ENCODE measurements around the gene PJVK. TPM values are rescaled to one million over a fixed set of nuclear protein-coding genes. Genes with fewer than 3 reads are reported as not detected.
A peak's percentile ranks its signal among the peaks of the same experiment; 100 is the strongest.

The PJVK gene
- total and polyA plus RNA-seq, 5 donors = 1.9 to 2.4 (median 2.0) TPM

- no peaks in the 10 kb centered on the region for H3K9me3 ChIP-seq (ENCODE audit: control insufficient read depth, low read length)
- H3K4me3 ChIP-seq (ENCODE audit: low read length) = peak overlapping the region; percentile 45
- peak overlapping the region; percentile 60 for H3K27ac ChIP-seq (ENCODE audit: low read length)
- intact Hi-C loops (cut with DNase I) = loop anchor here in 1 of 4 donors (2.0 kb wide), 1 partner anchor 29 kb away; the partner anchor contains the start of genes PJVK and PRKRA
- DNase-seq (peak in 1 of 3 donors; percentile 54), ATAC-seq (no peak)
- no peaks in the 10 kb centered on the region for H3K27me3 ChIP-seq (ENCODE audit: control insufficient read depth, insufficient read depth)
- H3K4me1 ChIP-seq (ENCODE audit: control insufficient read depth, insufficient read depth, low read length) = peaks cover 9% of the 10 kb centered on the region
- 20% methylated on average over 19 of the region's 19 CpGs for WGBS
Measured at GRCh38 chr2:178479758-178480226, 28.6 kb downstream of the PJVK start.

GRCh38 chr2:178480227-178481181, 29.3 kb downstream of the PJVK start, which contains the start of gene PLEKHA3:
TSS of gene PLEKHA3 (plus strand) at chr2:178480457. CDS start at chr2:178480870, 413 bp downstream.
- WGBS = under 1% methylated on average over 81 of the region's 92 CpGs
- peaks cover 11% of the 10 kb centered on the region for H3K4me1 ChIP-seq (ENCODE audit: control insufficient read depth, insufficient read depth, low read length)

GRCh38 chr2:178482437-178482836, 31.3 kb downstream of the PJVK start:
- ATAC-seq (no peak), DNase-seq (no peak)
- no peaks in the 10 kb centered on the region for H3K9me3 ChIP-seq (ENCODE audit: control insufficient read depth, low read length)
- no peak overlapping the region for H3K4me3 ChIP-seq (ENCODE audit: low read length)
- no peak overlapping the region for H3K27ac ChIP-seq (ENCODE audit: low read length)
- peaks cover 11% of the 10 kb centered on the region for H3K4me1 ChIP-seq (ENCODE audit: control insufficient read depth, insufficient read depth, low read length)
- intact Hi-C loops (cut with DNase I) = no loop called here
- no peaks in the 10 kb centered on the region for H3K27me3 ChIP-seq (ENCODE audit: control insufficient read depth, insufficient read depth)
- WGBS = 88% methylated on average over 4 of the region's 4 CpGs

More at GRCh38 chr2:178480227-178481181, 29.3 kb downstream of the PJVK start, which contains the start of gene PLEKHA3:
- Histone ChIP-seq H3K9me3 (ENCODE audit: control insufficient read depth, low read length) (no peaks in the 10 kb centered on the region), H3K27me3 (ENCODE audit: control insufficient read depth, insufficient read depth) (no peaks in the 10 kb centered on the region), H3K4me3 (ENCODE audit: low read length) (peak within 1 kb of the TSS; percentile 98), H3K27ac (ENCODE audit: low read length) (peak within 1 kb of the TSS; percentile 73)
- intact Hi-C loops (cut with DNase I) = no loop called here
- ATAC-seq (peak; percentile 95 to 96), DNase-seq (peak; percentile 99)

- DNase-seq = peak; percentile 52 to 62 (median 59)
- intact Hi-C loops (cut with DNase I) = no loop called here
Measured at GRCh38 chr2:178484245-178485041, 33.3 kb downstream of the PJVK start.

GRCh38 chr2:178485356-178485755, 34.2 kb downstream of the PJVK start:
- no peak for DNase-seq
- no peak overlapping the region for H3K27ac ChIP-seq (ENCODE audit: low read length)
- H3K4me1 ChIP-seq (ENCODE audit: control insufficient read depth, insufficient read depth, low read length) = peaks cover 10% of the 10 kb centered on the region
- no peaks in the 10 kb centered on the region for H3K27me3 ChIP-seq (ENCODE audit: control insufficient read depth, insufficient read depth)
- no peak for ATAC-seq
- 69% methylated on average over 3 of the region's 3 CpGs for WGBS
- intact Hi-C loops (cut with DNase I) = no loop called here
- no peaks in the 10 kb centered on the region for H3K9me3 ChIP-seq (ENCODE audit: control insufficient read depth, low read length)
- no peak overlapping the region for H3K4me3 ChIP-seq (ENCODE audit: low read length)

More at GRCh38 chr2:178484245-178485041, 33.3 kb downstream of the PJVK start:
- peaks cover 11% of the 10 kb centered on the region for H3K4me1 ChIP-seq (ENCODE audit: control insufficient read depth, insufficient read depth, low read length)
- no peak overlapping the region for H3K4me3 ChIP-seq (ENCODE audit: low read length)
- no peak for ATAC-seq
- H3K9me3 ChIP-seq (ENCODE audit: control insufficient read depth, low read length) = no peaks in the 10 kb centered on the region
- no peak overlapping the region for H3K27ac ChIP-seq (ENCODE audit: low read length)
- no peaks in the 10 kb centered on the region for H3K27me3 ChIP-seq (ENCODE audit: control insufficient read depth, insufficient read depth)
- WGBS = 41% methylated on average over 6 of the region's 6 CpGs

GRCh38 chr2:178491612-178492011, 40.4 kb downstream of the PJVK start:
- intact Hi-C loops (cut with DNase I) = no loop called here
- WGBS = 93% methylated on average over 6 of the region's 6 CpGs
- no peak for DNase-seq
- Histone ChIP-seq H3K4me3 (ENCODE audit: low read length) (no peak overlapping the region), H3K27me3 (ENCODE audit: control insufficient read depth, insufficient read depth) (no peaks in the 10 kb centered on the region), H3K9me3 (ENCODE audit: control insufficient read depth, low read length) (no peaks in the 10 kb centered on the region), H3K27ac (ENCODE audit: low read length) (no peak overlapping the region), H3K4me1 (ENCODE audit: control insufficient read depth, insufficient read depth, low read length) (no peaks in the 10 kb centered on the region)
- ATAC-seq = no peak

- Histone ChIP-seq H3K27me3 (ENCODE audit: control insufficient read depth, insufficient read depth) (no peaks in the 10 kb centered on the region), H3K9me3 (ENCODE audit: control insufficient read depth, low read length) (no peaks in the 10 kb centered on the region), H3K27ac (ENCODE audit: low read length) (no peak overlapping the region), H3K4me1 (ENCODE audit: control insufficient read depth, insufficient read depth, low read length) (no peaks in the 10 kb centered on the region), H3K4me3 (ENCODE audit: low read length) (no peak overlapping the region)
- no peak for DNase-seq
- intact Hi-C loops (cut with DNase I) = no loop called here
- 83% methylated on average over 4 of the region's 4 CpGs for WGBS
- ATAC-seq = no peak
Measured at GRCh38 chr2:178496049-178496448, 44.9 kb downstream of the PJVK start.

- H3K9me3 ChIP-seq (ENCODE audit: control insufficient read depth, low read length) = no peaks in the 10 kb centered on the region
- no peak for ATAC-seq
Measured at GRCh38 chr2:178498137-178498536, 47.0 kb downstream of the PJVK start.

GRCh38 chr2:178499640-178500039, 48.5 kb downstream of the PJVK start:
- Histone ChIP-seq H3K4me3 (ENCODE audit: low read length) (no peak overlapping the region), H3K9me3 (ENCODE audit: control insufficient read depth, low read length) (no peaks in the 10 kb centered on the region), H3K4me1 (ENCODE audit: control insufficient read depth, insufficient read depth, low read length) (no peaks in the 10 kb centered on the region), H3K27me3 (ENCODE audit: control insufficient read depth, insufficient read depth) (no peaks in the 10 kb centered on the region), H3K27ac (ENCODE audit: low read length) (no peak overlapping the region)
- intact Hi-C loops (cut with DNase I) = no loop called here
- ATAC-seq (no peak), DNase-seq (no peak)
- WGBS = 98% methylated on average over 3 of the region's 3 CpGs

More at GRCh38 chr2:178498137-178498536, 47.0 kb downstream of the PJVK start:
- DNase-seq = no peak
- Histone ChIP-seq H3K4me1 (ENCODE audit: control insufficient read depth, insufficient read depth, low read length) (no peaks in the 10 kb centered on the region), H3K4me3 (ENCODE audit: low read length) (no peak overlapping the region), H3K27ac (ENCODE audit: low read length) (no peak overlapping the region), H3K27me3 (ENCODE audit: control insufficient read depth, insufficient read depth) (no peaks in the 10 kb centered on the region)
- intact Hi-C loops (cut with DNase I) = no loop called here

- no peaks in the 10 kb centered on the region for H3K9me3 ChIP-seq (ENCODE audit: control insufficient read depth, low read length)
- WGBS = 98% methylated on average over 4 of the region's 4 CpGs
- H3K4me1 ChIP-seq (ENCODE audit: control insufficient read depth, insufficient read depth, low read length) = no peaks in the 10 kb centered on the region
- no peak overlapping the region for H3K4me3 ChIP-seq (ENCODE audit: low read length)
- no peak overlapping the region for H3K27ac ChIP-seq (ENCODE audit: low read length)
- ATAC-seq (no peak), DNase-seq (no peak)
- intact Hi-C loops (cut with DNase I) = no loop called here
- H3K27me3 ChIP-seq (ENCODE audit: control insufficient read depth, insufficient read depth) = no peaks in the 10 kb centered on the region
Measured at GRCh38 chr2:178502751-178503150, 51.6 kb downstream of the PJVK start.
